Mesothelial cell of epicardium (in vitro differentiated cells): ENCODE data around the gene PSEN1. TPM values are rescaled to one million over a fixed set of nuclear protein-coding genes. Genes with fewer than 3 reads are reported as not detected.

Source experiments
- DNase-seq, 2 experiments: peaks; one replicate each; pipeline ENCODE4 v3.0.0; 2021; ENCODE audit warnings: low spot score in 2 of 2; ENCODE audit not compliant: unreplicated experiment in 2 of 2
- H3K27ac Mint-ChIP-seq: 2 replicates; pipeline ENCODE4 v1.8.0; 2021; ENCODE audit warnings: mixed read lengths
- H3K27me3 Mint-ChIP-seq: 2 replicates; pipeline ENCODE4 v1.8.0; 2021; ENCODE audit warnings: low read depth, mixed read lengths
- H3K36me3 Mint-ChIP-seq: 2 replicates; pipeline ENCODE4 v1.8.0; 2021; ENCODE audit warnings: mixed read lengths
- H3K4me1 Mint-ChIP-seq: 2 replicates; pipeline ENCODE4 v1.8.0; 2021; ENCODE audit warnings: mixed read lengths
- H3K4me3 Mint-ChIP-seq: 2 replicates; pipeline ENCODE4 v1.8.0; 2021; ENCODE audit warnings: mild to moderate bottlenecking, moderate library complexity, mixed read lengths
- H3K9me3 Mint-ChIP-seq: 2 replicates; pipeline ENCODE4 v1.8.0; 2021; ENCODE audit warnings: mixed read lengths
- CTCF ChIP-seq: fragments of 200-600 bp; sonication (generic); IDR thresholded peaks from one replicate; pipeline ENCODE4 v1.5.0; 2021; ENCODE audit warnings: antibody characterized with exemption; ENCODE audit not compliant: unreplicated experiment
- total RNA-seq: library from RNA; stranded (reverse); gene quantifications from 3 replicates; pipeline ENCODE4 v1.2.1, GENCODE V29; 2021

Gene PSEN1
- total RNA-seq, 1 donor from 2014 or later, result 59.9 TPM

GRCh38 chr14:73143617-73144016, 7.3 kb downstream of the PSEN1 start:
- Mint-ChIP-seq H3K9me3 (no peaks in the 10 kb centered on the region), H3K4me1 (peaks cover 11% of the 10 kb centered on the region), H3K36me3 (no peaks in the 10 kb centered on the region), H3K4me3 (no peak overlapping the region), H3K27me3 (no peaks in the 10 kb centered on the region), H3K27ac (no peak overlapping the region)
- TF ChIP-seq CTCF, result no peak
- DNase-seq, result no peak

GRCh38 chr14:73145371-73145770, 9.1 kb downstream of the PSEN1 start:
- DNase-seq, result no peak
- no peak overlapping the region for H3K4me3 Mint-ChIP-seq
- H3K4me1 Mint-ChIP-seq, result peaks cover 11% of the 10 kb centered on the region
- no peak overlapping the region for H3K27ac Mint-ChIP-seq
- TF ChIP-seq CTCF, result no peak
- no peaks in the 10 kb centered on the region for H3K9me3 Mint-ChIP-seq
- no peaks in the 10 kb centered on the region for H3K27me3 Mint-ChIP-seq
- H3K36me3 Mint-ChIP-seq, result no peaks in the 10 kb centered on the region

- H3K27ac Mint-ChIP-seq, result no peak overlapping the region
- no peak for TF ChIP-seq CTCF
- DNase-seq, result no peak
- H3K9me3 Mint-ChIP-seq, result no peaks in the 10 kb centered on the region
- H3K4me3 Mint-ChIP-seq, result no peak overlapping the region
- H3K27me3 Mint-ChIP-seq, result no peaks in the 10 kb centered on the region
- no peaks in the 10 kb centered on the region for H3K36me3 Mint-ChIP-seq
- peaks cover 8% of the 10 kb centered on the region for H3K4me1 Mint-ChIP-seq
Measured at GRCh38 chr14:73146111-73146510, 9.8 kb downstream of the PSEN1 start.

GRCh38 chr14:73149753-73150152, 13.4 kb downstream of the PSEN1 start:
- TF ChIP-seq CTCF, result no peak
- no peak for DNase-seq
- no peak overlapping the region for H3K27ac Mint-ChIP-seq
- no peaks in the 10 kb centered on the region for H3K9me3 Mint-ChIP-seq
- no peak overlapping the region for H3K4me3 Mint-ChIP-seq
- H3K36me3 Mint-ChIP-seq, result peaks cover 2% of the 10 kb centered on the region
- peaks cover 8% of the 10 kb centered on the region for H3K4me1 Mint-ChIP-seq
- H3K27me3 Mint-ChIP-seq, result no peaks in the 10 kb centered on the region

GRCh38 chr14:73153272-73153671, 17.0 kb downstream of the PSEN1 start:
- no peak overlapping the region for H3K27ac Mint-ChIP-seq
- H3K36me3 Mint-ChIP-seq, result peaks cover 10% of the 10 kb centered on the region
- H3K4me3 Mint-ChIP-seq, result no peak overlapping the region
- H3K4me1 Mint-ChIP-seq, result no peaks in the 10 kb centered on the region
- TF ChIP-seq CTCF, result no peak
- H3K27me3 Mint-ChIP-seq, result no peaks in the 10 kb centered on the region
- no peak for DNase-seq
- no peaks in the 10 kb centered on the region for H3K9me3 Mint-ChIP-seq

- H3K27me3 Mint-ChIP-seq, result no peaks in the 10 kb centered on the region
- peaks cover 40% of the 10 kb centered on the region for H3K36me3 Mint-ChIP-seq
- no peak overlapping the region for H3K4me3 Mint-ChIP-seq
- H3K9me3 Mint-ChIP-seq, result no peaks in the 10 kb centered on the region
- DNase-seq, result no peak
- H3K27ac Mint-ChIP-seq, result no peak overlapping the region
- no peak for TF ChIP-seq CTCF
- no peaks in the 10 kb centered on the region for H3K4me1 Mint-ChIP-seq
Measured at GRCh38 chr14:73162251-73162650, 25.9 kb downstream of the PSEN1 start.
